Erythroblast (primary cell): ENCODE measurements around the gene ERI2.
"Not testable (repeated sequence)": the region's sequence is repeated elsewhere in the genome, so short reads cannot be mapped to it uniquely, and the experiment has no call there.

Experiments
- DNase-seq, 2 experiments: peaks; one replicate each; lab custom pipeline; 2025; lab: John Stamatoyannopoulos, UW
- GATA1 ChIP-seq: IDR thresholded peaks from 2 replicates; pipeline ENCODE4 v1.6.1; 2011; ENCODE audit warnings: low read depth, mild to moderate bottlenecking, control low read depth, low read length, moderate library complexity
- POLR2A ChIP-seq: IDR thresholded peaks from 2 replicates; pipeline ENCODE4 v1.6.1; 2011; ENCODE audit warnings: mild to moderate bottlenecking, low read length

Gene ERI2

DNA sequence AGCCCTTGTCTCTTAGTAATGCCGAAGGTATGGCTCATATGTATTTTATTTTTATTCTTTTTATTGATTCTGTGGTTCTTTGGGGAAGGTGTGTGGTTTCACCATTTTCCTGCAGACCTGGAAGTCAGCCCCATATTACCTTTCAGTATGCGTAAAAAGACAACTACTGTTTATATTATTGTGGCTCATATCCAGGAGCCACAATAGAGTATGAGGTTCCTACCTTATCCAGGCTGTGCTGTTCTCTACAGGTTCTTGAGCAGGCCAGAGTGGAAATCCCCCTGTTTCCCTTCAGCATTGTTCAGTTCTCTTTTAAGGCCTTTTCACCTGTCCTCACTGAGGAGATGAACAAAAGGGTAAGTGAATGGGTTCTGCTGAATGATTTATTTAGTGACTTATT lies 33.2 kb upstream of the ERI2 start:
- no peak for DNase-seq
- TF ChIP-seq GATA1 (no peak), POLR2A (no peak)

DNA sequence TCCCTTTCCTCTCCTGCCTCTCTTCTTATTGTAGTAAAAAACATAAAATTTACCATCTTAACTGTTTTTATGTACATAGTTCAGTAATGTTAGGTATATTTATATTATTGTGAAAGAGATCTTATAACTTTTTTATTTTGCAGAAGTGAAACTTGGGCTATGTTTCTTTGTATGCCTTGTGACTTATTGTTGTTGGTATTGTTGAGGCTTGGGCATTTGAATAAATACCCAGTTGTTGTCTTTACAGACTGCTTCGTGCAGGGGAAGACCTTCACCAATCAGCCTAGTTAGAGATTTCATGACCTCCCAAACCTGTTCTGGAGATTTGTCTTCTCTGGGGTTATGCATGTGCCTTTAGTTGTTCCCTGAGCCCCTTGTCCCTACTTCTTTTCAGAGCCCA lies 32.0 kb upstream of the ERI2 start:
- DNase-seq: no peak
- no peak for TF ChIP-seq POLR2A
- no peak for TF ChIP-seq GATA1

DNA sequence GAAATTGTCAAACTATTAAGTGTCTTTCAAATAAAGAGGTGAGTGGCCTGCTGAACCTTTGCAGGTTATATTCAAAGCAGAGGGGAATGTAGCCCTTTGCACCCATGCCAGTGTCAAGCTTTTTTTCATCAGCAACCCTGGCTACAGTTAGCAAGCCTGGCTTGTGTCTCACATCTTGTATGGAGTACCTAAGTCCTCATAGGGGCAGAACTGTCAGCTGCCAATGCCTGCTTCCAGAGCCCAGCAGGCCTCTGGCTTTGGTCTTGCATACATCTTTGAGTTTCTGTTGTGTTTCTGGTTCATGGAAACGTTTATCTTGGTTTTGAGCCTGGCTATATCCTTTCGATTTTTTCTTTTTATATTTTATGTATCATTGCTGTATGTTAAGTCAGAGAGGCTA lies 26.8 kb upstream of the ERI2 start:
- no peak for DNase-seq
- TF ChIP-seq POLR2A (no peak), GATA1 (no peak)

DNA sequence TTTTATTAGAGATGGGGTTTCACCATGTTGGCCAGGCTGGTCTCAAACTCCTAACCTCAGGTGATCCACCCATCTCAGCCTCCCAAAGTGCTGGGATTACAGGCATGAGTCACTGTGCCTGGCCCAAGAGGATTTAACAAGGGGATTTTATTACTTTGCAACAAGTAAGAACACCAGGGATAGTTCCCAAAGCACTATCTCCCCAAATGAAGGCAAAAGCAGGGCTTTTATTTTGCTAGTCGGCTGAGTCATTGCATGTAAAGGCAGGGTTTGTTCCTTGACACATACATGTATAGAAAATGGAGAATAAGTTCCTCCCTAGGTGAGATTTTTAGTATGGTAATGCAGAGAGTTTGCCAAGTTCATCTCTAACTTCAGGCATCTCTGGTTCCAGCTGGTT lies 24.1 kb upstream of the ERI2 start:
- no peak for TF ChIP-seq GATA1
- TF ChIP-seq POLR2A: no peak
- DNase-seq: peak; percentile 35 to 56

GRCh38 chr16:20829536-20829935 lies 23.3 kb upstream of the ERI2 start:
- peak; percentile 72 to 81 for DNase-seq
- TF ChIP-seq POLR2A: no peak
- TF ChIP-seq GATA1: no peak

- no peak for TF ChIP-seq POLR2A
- TF ChIP-seq GATA1: peak; percentile 69
- peak; percentile 93 to 97 for DNase-seq
Measured at GRCh38 chr16:20826039-20826566, 19.8 kb upstream of the ERI2 start.

DNA sequence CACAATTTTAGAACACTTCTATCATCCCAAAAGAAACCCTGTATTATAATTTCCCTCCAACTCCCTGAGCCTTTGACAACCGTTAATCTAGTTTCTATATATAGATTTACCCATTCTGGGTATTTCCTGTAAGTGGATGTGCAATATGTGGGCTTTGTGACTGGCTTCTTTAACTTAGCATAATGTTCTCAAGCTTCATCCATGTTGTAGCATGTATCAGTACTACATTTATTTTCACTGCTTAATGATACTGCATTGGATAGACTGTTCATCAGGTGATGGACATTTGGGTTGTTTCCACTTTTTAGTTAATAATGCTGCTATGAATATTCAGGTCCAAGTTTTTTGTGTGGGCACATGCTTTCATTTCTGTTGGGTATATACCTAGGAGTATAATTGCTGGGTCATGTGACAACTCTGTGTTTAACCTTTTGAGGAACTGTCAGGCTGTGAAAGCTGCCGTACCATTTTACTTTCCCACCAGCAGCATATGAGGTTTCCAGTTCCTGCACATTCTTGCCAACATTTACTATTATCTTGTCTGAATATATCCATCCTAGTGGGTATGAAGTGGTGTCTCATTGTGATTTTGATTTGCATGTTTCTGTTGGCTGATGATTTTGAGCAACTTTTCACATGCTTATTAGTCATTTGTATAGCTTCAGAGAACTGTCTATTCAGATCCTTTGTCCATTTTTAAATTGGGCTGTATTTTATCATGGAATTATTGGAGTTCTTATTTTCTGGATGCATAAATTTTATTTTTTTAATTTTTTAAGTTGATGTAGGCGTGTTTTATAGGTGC lies 16.5 kb upstream of the ERI2 start:
- DNase-seq: no peak
- TF ChIP-seq POLR2A: no peak
- no peak for TF ChIP-seq GATA1

DNA sequence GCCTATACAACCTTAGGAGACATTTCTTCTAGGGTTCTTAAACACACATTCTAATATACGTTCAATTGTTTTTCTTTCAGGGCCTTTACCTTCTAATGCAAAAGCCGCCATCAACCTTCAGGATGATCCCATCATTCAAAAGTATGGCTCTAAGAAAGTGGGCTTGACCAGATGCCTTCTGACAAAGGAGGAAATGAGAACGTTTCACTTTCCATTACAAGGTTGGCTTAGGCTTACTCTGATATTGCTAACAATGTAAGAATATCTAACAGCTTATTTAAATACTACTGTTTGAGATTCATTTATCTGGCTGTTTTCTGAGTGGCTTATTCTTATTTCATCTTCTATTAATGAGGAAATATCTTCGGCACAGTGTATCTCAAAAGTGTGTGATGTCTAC lies 15.4 kb upstream of the ERI2 start:
- DNase-seq: no peak
- no peak for TF ChIP-seq POLR2A
- no peak for TF ChIP-seq GATA1

- no peak for DNase-seq
- TF ChIP-seq POLR2A (no peak), GATA1 (no peak)
Measured at GRCh38 chr16:20818929-20819585, 12.8 kb upstream of the ERI2 start.

GRCh38 chr16:20814784-20815183 lies 8.5 kb upstream of the ERI2 start:
- no peak for TF ChIP-seq GATA1
- no peak for TF ChIP-seq POLR2A
- peak; percentile 36 to 72 for DNase-seq

GRCh38 chr16:20812510-20812909 lies 6.2 kb upstream of the ERI2 start:
- TF ChIP-seq POLR2A (no peak), GATA1 (no peak)
- peak; percentile 6 to 11 for DNase-seq

DNA sequence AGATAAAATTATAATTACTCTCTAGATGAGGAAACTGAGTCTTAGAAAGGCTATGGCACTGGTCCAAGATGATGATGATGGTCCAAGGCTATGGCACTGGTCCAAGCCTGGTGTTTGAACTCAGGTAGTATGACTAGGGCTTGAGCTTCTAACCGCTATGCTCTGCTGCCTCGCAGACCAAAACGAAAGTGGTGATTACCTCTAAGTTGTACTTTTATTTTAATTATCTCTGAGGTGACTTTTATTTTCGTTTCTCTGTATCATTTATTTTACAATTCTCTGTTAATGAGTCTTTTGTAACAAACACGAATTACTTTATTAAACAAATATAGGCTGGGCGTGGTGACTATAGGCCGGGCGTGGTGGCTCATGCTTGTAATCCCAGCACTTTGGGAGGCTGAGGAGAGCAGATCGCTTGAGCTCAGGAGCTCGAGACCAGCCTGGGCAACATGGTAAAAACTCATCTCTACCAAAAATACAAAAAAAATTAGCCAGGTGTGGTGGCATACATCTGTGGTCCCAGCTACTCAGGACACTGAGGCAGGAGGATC lies 5.7 kb upstream of the ERI2 start:
- no peak for DNase-seq
- TF ChIP-seq POLR2A (no peak), GATA1 (no peak)

DNA sequence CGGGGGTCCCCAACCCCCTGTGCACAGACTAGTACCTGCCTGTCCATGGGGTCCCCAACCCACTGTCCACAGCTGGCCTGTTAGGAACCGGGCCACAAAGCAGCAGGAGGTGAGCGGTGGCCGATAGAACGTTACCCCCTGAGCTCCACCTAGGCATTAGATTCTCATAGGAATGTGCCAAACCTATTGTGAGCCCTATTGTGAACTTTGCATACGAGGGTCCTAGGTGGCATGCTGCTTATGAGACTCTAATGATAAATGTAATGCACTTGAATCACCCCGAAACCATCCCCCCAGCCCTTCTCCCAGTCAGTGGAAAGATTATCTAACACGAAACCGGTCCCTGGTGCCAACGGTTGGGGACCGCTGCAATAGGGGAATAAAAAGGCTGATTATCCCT lies 1.6 kb upstream of the ERI2 start:
- DNase-seq: peak; percentile 25 to 36
- TF ChIP-seq GATA1 (no peak), POLR2A (no peak)

- not testable (repeated sequence) for DNase-seq
Measured at GRCh38 chr16:20805684-20806167, 546 bp downstream of the ERI2 start.
